Lower leg skin (tissue), 3 donors: ENCODE measurements around the gene C1orf21.

Source experiments
- POLR2A ChIP-seq, 2 donors: fragments of 450-650 bp; IDR thresholded peaks; one replicate each; pipeline ENCODE4 v1.6.1; 2016 to 2017; ENCODE audit warnings: antibody characterized with exemption in 2 of 2, mild to moderate bottlenecking in 1 of 2, moderate library complexity in 1 of 2
- TF ChIP-seq, protein P1 (sequence below), 3 donors: fragments of 450-650 bp; IDR thresholded peaks; one replicate each; pipeline ENCODE4 v1.5.1; 2016; ENCODE audit warnings: antibody characterized with exemption in 3 of 3, mild to moderate bottlenecking in 3 of 3, moderate library complexity in 2 of 3

DNA sequence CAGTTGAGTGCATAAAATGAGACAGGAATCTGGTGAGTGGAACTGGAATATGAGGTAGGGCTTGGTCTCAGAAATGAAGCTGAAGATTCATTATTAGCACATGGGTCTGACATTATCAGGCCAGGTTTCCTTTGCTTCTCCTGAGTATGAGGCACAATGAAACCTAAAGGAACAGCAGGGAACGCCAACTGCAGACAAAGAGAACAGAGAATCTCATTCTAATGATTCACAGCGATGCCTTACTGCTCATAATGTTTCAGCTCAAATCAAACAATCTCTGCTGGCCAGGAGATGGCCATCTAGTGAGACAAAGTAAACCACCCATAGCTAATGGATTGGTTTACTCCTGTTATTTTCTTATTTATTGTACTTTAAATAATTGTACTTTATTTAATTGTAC is 133.5 kb downstream of the C1orf21 start:
- no peak for TF ChIP-seq POLR2A (IDR thresholded peaks at IDR 0.05)
- TF ChIP-seq, protein P1, sequence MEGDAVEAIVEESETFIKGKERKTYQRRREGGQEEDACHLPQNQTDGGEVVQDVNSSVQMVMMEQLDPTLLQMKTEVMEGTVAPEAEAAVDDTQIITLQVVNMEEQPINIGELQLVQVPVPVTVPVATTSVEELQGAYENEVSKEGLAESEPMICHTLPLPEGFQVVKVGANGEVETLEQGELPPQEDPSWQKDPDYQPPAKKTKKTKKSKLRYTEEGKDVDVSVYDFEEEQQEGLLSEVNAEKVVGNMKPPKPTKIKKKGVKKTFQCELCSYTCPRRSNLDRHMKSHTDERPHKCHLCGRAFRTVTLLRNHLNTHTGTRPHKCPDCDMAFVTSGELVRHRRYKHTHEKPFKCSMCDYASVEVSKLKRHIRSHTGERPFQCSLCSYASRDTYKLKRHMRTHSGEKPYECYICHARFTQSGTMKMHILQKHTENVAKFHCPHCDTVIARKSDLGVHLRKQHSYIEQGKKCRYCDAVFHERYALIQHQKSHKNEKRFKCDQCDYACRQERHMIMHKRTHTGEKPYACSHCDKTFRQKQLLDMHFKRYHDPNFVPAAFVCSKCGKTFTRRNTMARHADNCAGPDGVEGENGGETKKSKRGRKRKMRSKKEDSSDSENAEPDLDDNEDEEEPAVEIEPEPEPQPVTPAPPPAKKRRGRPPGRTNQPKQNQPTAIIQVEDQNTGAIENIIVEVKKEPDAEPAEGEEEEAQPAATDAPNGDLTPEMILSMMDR (IDR thresholded peaks at IDR 0.05) = no peak
